Erythroblast (primary cell): Measurements from ENCODE around the gene GNPTG.

Experiments
- GATA1 ChIP-seq: IDR thresholded peaks from 2 replicates; pipeline ENCODE4 v1.6.1; 2011; ENCODE audit warnings: low read depth, mild to moderate bottlenecking, control low read depth, low read length, moderate library complexity
- POLR2A ChIP-seq: IDR thresholded peaks from 2 replicates; pipeline ENCODE4 v1.6.1; 2011; ENCODE audit warnings: mild to moderate bottlenecking, low read length

- TF ChIP-seq POLR2A (no peak), GATA1 (no peak)
Measured at GRCh38 chr16:1311738-1312466, 39.8 kb upstream of the GNPTG start.
